Limb (tissue), 2 donors: ENCODE data around the gene SGSH.
A peak's percentile ranks its signal among the peaks of the same experiment; 100 is the strongest.
"Not testable (repeated sequence)": the region's sequence is repeated elsewhere in the genome, so short reads cannot be mapped to it uniquely, and the experiment has no call there.

Source experiments
- DNase-seq, 2 donors: peaks; one replicate each; pipeline ENCODE4 v3.0.0-alpha.2; 2016; ENCODE audit errors: extremely low spot score in 2 of 2

Gene SGSH

DNA sequence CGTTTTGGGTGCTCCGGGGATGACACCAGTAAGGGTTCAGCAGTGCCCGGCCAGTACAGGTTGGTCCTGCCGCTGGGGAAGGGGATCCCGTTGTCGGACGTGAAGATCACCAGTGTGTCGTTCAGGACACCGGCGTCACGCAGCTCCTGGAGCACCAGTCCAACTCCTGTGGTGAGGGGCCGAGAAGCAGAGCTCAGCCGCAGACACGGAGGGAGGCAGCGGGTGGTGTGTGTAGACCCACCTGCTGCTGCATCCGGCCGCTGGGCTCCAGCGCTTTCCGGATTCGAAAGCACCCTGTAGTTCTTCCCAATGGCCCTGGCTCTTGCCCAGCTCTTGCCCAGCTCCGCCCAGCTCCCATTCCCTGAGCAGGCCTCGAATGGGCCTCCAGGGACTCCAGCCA is 8.0 kb downstream of the SGSH start:
- DNase-seq: no peak

DNA sequence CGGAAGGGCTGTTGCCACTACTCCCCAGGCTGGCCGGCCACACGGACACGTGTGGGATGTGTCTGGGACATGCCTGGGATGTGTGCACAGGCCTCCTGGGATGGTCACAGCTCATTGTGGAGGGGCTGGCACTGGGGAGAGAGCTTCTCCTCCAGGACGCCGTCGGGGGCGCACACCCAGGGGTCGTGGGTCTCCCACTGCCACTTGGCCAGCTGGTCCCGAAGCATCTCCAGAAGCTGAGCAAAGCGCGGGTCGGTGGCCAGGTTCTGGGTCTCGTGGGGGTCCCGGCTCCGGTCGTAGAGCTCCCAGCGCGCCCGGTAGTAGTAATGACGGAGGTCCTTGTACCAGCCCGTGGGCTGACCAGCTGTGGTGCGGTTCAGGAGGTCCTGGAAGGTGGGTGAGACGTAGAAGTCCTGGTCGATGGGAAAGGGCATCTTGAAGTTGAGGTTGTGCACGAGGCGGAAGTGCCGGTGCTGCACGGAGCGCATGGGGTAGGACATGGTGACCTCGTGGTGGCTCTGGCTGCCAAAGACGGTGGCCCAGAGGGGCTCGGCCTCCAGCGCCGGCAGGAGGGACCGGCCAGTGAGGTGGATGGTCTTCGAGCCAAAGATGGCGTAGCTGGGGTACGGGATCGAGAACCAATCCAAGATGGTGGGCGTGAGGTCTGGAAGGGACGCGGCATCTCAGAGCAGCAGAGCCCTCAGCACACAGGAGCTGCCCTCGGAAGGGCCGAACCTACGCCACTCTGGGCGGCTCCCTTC is 9.6 kb downstream of the SGSH start:
- DNase-seq: no peak

DNA sequence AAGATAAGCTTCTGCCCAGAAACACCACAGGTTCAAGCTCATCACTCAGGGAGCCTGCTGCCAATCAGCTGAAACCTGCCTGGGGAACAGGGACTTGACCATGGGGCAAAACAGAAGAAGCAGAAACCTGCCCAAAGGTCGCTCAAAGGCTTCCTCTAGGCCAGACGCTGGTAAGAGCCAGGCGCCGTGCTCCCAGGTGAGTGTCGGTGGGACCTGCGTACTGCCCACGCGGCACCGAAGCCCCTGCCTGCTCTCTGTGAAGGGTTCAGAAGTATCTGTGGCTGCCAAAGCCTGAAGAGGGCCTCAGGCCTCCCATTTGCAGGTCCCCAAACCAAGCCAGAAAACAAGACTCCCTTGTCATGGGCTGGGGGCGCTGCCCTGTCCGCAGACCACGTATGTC is 10.4 kb downstream of the SGSH start:
- DNase-seq: no peak

DNA sequence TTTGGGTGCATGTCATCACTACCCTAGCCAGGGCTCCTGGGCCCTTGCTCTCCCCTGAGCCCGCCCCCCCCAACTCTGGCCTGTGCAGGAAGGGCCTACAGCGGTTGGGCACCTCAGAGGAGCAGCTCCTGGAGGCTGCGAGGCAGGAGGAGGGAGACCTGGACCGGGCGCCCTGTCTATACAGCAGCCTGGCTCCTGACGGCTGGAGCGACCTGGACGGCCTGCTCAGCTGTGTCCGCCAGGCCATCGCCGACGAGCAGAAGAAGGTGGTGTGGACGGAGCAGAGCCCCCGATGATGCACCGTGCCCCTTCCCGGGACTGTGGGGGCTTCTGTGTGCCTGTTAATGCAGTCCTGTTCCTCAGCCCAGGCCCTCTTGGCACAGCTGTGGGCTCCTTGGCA is 12.1 kb downstream of the SGSH start:
- no peak for DNase-seq

DNA sequence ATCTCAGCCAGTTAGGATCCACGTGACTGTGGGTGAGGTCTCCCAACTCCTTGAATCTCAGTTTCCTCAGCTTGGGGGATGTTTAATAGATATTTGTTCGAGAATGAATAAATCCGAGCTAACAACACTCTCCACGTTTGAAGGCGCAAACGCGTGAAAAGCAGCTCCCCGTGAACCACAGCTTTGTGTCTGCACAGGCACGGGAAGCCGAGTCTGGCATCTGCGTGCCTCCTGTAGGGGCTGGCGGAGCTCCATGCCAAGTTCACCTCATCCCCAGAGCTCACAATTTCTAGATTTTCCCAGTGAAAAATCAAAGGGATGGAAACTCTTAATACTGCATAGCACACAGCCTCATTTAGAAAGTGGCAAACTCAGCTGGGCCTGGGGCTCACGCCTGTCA is 14.3 kb downstream of the SGSH start:
- no peak for DNase-seq

DNA sequence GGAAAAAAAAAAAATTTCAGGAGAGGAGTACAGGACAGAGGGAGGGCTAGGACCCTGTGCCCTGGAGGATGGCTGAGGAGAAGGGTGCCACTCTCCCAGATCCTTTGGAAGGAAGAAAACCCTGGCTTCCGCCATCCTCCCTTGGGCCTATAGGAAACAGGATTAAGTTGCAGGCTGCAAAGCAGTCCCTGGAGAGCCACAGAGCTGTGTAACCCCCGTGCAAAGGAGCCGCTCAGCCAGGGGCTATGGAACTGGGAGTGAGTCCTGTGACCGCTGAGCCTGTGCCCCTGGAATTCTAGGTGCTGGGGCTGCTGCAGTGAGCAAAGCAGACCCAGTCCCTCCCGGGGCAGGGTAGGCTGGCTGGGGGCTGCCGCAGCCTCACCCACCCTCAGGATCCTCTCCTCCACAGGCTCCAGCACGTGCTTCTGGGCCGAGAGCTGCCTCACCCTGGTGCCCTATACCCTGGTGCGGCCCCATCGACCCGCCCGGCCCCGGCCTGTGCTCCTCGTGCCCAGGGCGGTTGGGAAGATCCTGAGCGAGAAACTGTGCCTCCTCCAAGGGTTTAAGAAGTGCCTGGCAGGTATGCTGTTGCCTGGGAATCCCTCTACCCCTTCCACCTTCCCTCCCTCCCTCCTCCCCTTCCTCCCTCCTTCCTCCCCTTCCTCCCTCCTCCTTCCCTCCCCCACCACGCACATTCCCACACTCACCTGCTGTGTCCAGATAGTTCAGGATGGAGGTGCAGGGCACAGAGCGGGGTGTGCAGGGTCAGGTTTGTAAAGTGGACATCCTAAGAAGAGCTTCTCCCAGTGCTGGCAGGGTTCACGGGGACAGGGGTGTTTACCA is 15.3 kb downstream of the SGSH start:
- no peak for DNase-seq

DNA sequence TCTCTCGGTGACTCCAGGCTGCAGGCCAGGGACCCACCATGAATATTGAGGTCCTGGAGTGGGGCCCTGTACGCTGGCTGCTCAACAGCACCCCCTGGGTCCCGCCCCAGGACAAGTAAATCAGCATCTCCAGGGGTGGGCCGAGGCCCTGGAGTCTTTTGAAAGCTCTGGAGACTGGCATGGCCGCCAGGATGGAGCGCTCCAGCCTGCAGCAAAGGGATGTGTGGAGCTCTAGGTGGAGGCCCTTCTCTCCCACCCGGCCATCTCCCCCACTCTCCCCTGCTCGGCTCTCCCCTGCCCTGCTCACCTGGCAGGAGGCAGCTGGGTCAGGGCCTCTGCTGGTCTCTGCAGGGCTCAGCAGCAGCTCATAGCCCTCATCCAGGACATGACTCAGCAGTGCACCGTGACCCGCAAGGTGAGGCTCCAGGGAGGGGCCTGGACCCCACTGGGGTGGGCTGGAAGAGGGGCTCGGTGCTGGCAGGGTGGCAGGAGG is 16.6 kb downstream of the SGSH start:
- DNase-seq: no peak

DNA sequence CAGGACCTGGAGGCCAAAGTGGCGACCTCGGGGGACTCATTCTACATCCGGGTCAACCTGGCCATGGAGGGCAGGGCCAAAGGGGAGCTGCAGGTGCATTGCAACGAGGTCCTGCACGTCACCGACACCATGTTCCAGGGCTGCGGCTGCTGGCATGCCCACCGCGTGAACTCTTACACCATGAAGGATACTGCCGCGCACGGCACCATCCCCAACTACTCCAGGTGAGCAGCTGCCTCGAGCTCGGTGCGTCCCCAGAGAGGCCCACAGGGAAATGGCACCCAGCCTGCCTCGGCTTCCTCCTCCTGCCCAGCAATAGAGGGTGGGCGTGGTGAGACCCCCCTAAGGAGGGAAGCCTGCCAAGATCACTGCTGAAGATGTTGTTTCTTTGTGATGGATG is 17.9 kb downstream of the SGSH start:
- no peak for DNase-seq

DNA sequence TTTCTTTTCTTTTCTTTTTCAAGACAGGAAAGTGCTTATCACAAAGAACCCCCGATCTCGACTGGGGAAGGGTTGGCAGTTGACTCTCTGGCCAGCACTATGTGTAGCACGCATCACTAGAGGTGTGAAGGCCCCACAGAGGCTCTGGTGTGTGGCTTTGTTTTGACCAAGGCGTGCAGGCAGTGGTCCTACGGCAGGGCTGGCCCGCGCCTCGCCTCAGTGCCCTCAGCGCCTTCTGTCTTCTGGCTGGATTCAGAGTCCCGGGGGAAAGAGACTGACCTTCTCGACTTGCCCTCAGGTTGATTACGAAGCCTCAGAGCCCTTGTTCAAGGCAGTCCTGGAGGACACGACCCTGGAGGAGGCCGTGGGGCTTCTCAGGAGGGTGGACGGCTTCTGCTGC is 18.7 kb downstream of the SGSH start:
- DNase-seq: no peak

DNA sequence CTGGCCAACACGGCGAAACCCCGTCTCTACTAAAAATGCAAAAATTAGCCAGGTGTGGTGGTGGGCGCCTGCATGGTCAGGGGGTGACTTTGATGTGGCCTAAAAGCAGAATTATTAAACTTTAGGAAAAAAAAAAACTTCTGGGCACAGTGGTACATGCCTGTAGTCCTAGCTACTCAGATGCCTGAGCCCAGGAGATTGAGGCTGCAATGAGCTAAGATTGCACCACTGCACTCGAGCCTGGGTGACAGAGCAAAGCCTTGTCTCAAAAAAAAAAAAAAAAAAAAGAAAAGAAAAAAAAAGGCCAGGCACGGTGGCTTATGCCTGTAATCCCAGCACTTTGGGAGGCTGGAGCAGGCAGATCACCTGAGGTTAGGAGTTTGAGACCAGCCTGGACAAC is 20.8 kb downstream of the SGSH start:
- not testable (repeated sequence) for DNase-seq

DNA sequence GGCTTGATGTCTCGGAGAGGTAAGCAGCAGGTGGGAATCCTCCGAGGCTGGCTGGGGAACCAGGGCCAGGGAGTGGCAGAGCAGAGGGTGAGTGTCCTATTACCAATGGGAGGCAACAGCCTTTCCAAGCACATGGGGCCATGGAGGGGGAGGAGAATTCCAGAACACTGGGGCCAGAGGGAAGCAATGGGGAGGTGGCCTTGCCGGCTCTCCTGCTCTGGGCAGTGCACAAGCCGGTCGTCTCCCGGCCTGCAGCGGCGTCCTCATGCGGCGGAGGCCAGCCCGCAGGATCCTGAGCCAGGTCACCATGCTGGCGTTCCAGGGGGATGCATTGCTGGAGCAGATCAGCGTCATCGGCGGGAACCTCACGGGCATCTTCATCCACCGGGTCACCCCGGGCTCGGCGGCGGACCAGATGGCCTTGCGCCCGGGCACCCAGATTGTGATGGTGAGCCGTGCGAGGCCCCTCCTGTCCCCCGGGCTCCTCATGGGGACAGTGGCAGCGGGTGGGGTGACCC is 21.9 kb downstream of the SGSH start:
- peak in 1 of 2 donors; percentile 44 for DNase-seq

DNA sequence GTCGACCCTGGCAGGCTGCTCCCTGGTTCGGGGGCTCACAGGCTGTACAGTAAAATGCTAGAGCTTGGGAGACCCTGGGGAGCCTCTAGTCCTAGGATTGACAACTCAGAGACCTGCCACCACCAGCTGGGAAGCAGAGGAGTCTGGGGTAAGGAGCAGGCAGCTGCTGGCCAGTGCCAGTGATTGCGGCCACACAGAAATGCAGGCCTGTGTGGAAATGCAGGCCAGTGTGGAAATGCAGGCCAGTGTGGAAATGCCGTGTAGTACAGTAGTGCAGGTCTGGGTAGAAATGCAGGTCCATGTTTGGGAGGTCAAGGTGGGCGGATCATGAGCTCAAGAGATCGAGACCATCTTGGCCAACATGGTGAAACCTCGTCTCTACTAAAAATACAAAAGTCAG is 23.5 kb downstream of the SGSH start:
- DNase-seq: no peak

DNA sequence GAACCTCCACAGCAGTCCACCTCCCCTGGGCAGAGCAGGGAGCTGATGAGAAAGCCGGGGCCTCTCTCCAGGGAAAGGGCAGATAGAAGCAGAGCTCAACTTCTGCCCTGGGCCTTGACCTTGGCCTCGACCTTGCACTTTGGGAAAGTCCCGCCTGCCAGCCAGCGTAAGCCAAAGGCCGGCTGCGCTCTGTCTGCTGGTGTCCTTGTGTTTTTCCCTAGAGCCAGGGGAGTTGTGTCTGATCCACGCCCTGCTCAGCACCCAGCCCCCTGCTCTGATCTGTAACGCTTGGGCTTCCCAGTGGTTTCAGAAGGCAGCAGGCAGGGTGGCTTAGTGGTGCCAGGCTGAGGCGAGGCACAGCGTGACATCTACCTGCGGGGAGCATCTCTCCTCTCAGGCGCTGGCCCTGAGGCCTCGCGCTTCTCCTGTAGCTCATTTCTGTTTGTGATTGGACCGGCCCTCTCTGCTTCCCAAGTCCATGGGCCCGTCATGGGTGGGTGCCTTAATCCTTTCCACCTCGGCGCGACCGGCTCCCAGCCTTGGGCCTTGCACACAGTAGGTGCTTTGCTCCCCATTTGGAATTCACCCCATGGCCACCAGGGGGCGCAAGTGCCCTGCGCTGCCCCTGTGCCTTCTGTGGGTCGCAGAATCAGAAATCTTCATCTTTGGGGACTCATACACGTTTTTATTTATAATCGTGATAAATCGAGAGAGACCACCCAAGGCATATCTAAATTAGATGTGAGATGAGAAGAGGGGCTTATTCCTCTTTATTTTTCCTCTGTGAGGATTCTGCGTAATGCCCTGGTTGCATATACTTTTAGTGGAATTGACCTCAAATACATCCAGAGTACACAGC is 24.2 kb downstream of the SGSH start:
- DNase-seq: peak in 1 of 2 donors; percentile 46

DNA sequence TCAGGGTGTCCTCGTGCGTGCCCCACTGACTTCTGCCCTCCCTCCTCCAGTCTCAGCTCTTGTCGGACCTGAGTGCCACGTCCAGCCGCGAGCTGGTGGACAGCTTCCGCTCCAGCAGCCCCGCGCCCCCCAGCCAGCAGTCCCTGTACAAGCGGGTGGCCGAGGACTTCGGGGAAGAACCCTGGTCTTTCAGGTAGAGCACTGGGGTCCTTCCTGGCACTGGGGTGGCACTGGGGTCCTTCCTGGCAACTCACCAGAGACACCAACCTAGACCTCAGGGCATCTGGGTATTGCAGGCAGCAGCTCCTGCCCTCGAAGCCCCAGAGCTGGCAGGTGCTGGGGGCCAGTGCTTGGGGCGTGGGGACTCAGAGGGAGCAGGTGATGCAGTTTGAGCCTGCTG is 25.0 kb downstream of the SGSH start:
- no peak for DNase-seq

DNA sequence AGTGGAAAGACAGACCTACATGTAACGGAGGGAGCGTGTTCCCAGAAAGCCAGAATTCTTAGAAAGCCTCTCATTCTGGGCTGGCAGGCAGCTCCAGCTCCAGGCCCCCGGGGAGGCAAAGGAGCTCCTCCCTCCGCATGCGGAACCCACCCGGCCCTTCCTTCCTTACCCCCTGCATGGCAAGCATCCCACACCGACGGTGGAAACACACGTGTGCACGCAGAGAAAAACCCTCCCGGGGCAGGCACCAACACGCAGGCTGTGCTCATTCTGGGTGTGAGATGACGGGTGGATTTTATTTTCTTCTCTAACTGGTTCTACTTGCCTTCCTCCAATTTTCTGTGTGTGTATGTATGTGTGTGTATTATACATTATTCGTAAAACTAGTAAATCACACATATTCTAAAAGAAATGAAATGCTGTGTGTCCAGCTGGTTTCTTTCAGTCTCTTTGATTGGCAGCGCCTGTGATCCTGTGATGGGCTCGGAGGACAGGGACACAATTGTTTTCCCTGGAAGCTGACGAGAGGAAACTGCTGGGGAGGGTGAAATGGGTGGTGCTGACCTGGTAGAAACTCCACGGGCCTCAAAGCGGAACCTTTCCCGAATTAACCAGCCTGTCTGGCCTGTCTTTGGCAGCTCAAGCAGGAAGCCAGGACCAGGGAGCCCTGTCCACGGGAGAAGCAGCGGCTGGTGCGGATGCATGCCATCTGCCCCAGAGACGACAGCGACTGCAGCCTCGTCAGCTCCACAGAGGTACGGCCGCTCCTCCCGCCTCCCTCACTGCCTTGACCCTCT is 28.1 kb downstream of the SGSH start:
- peak; percentile 16 to 52 for DNase-seq

DNA sequence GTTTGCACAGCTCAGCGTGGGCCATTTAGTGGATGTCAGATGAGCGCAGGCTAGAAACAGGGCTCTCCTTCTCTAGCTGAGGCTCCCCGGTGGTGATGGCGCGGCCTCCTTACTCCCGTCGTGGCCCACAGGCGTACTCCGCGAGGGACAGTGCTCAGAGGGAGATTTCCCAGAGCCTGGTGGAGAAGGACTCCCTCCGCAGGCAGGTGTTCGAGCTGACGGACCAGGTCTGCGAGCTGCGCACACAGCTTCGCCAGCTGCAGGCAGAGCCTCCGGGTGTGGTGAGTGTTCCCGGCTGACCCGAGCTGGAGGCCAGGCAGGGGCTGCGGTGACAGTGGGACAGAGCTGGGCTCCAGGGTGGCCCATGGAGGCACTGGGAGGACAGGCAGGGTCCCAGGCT is 28.9 kb downstream of the SGSH start:
- DNase-seq: no peak

DNA sequence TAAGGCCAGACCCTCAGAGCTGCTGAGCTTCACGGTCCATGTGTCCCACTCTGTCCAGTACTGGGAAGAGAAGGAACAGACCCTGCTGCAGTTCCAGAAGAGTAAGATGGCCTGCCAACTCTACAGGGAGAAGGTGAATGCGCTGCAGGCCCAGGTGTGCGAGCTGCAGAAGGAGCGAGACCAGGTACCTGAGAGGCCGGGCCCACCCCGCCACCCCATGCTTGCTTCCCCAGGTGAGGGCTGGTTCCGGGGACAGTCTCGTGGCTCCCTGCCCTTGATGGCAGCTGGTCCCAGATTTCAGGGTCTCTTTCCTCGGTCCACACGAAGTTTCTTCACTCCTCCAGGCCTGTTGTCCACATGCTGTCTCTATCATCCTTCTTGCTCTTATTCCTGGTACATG is 29.4 kb downstream of the SGSH start:
- no peak for DNase-seq

DNA sequence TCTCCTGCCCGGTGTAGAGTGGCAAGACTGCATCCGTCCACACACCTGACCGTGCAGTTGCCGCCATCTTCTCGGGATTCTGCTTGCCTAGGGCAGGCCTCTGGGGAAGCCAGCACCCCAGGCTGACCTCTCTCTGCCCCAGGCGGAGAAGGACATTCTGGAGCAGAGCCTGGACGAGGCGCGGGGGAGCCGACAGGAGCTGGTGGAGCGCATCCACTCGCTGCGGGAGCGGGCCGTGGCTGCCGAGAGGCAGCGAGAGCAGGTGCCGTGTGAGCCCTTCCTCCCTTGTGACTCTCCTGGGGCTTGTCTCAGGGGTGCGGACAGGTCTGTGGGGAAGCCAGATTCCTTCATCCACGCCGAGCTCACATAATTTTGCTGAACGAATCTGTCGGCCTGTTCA is 30.5 kb downstream of the SGSH start:
- no peak for DNase-seq

DNA sequence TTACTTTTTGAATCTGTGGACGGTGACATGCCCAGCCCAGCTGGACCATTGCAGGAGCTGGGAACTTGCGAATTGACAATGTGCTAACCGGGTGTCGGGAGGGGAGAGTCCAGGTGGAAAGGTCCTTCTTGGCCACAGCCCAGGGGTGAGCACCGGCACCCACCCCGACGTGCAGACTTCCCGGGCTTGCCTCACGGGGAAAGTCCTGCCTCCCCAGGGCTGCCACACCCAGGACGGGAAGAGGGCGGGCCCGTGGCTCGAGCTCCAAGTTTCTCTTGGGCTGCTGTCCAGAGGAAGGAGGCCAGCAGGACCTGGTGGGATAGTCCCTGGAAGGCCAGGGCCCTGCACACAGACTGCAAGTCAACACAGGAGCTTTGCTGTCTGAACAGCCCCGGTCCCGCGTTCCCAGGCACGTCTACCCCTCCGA is 32.6 kb downstream of the SGSH start:
- no peak for DNase-seq

DNA sequence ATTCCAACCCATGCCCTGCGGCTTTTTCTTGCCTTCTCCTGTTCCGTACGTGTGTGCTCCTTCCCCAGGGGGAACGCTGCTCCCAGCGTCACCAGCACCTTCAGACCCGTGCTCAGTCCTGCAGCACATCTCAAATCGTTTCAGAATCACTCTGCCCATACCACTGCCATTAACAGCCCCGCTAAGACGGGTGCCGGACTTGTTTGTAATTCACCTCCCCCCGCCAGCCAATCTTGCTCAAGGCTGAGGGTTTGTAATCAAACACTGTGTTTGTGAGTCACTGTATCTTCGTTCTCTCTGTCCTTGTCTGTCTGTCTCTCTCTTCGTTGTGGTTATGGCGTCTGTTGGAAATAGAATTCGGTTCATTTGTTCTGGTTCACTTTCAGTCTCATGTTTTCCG is 33.0 kb downstream of the SGSH start:
- no peak for DNase-seq

DNA sequence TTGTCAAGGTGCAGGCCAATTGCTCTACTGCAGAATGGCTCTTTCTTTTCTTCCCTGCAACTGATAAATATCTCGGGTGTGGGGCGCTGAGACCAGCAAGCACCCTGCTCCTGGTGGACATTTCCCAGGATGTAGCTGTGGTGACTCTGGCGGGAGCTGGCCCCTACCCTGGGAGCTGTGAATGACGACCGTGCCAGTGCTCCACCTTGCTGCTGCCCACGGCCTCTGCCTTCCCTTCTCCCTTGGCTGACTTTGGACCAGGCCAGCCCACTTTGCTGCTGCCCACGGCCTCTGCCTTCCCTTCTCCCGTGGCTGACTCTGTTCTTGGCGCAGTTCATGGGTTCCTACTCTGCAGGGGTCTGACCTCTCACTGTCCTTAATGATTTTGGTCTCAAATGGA is 34.2 kb downstream of the SGSH start:
- DNase-seq: no peak
